Panc1 (cell line): ENCODE measurements around the gene PACSIN1. TPM values are rescaled to one million over a fixed set of nuclear protein-coding genes. Genes with fewer than 3 reads are reported as not detected.

Experiments
- ATAC-seq: fragments of 200-7000 bp; cut with Tn5 transposase; 2 replicates; pipeline ENCODE4 v1.9.1; 2020; ENCODE audit warnings: mild to moderate bottlenecking, moderate library complexity
- BruUV-seq: library from RNA; stranded (reverse); fragments of 400-500 nt; replicated peaks from 2 replicates; lab custom pipeline; 2021; lab: Mats Ljungman, UMichigan
- CTCF ChIA-PET: fragments of 300-600 bp; sonication (Branson Sonifier 250); formaldehyde crosslinking; loops from one replicate; lab custom pipeline; 2022; ENCODE audit warnings: antibody characterized with exemption; lab: Charles Lee
- POLR2A ChIA-PET: fragments of 300-600 bp; sonication (Branson Sonifier 250); formaldehyde crosslinking; loops from one replicate; lab custom pipeline; 2022; ENCODE audit warnings: antibody characterized with exemption; lab: Charles Lee
- DNase-seq: peaks from one replicate; pipeline ENCODE4 v3.0.0-alpha.2; 2010; ENCODE audit warnings: low read depth, low spot score
- H3K27ac ChIP-seq: 2 replicates; pipeline ENCODE4 v1.5.1; 2011; ENCODE audit warnings: mild to moderate bottlenecking, low read length, inconsistent platforms
- H3K27me3 ChIP-seq: fragments of 200-500 bp; sonication (Bioruptor generic); 2 replicates; pipeline ENCODE4 v1.6.0; 2014; ENCODE audit warnings: low read length, inconsistent platforms; ENCODE audit not compliant: control insufficient read depth, insufficient read depth
- H3K36me3 ChIP-seq: fragments of 200-500 bp; sonication (Bioruptor generic); 2 replicates; pipeline ENCODE4 v1.5.1; 2014; ENCODE audit warnings: inconsistent platforms, mild to moderate bottlenecking, low read length, moderate library complexity; ENCODE audit not compliant: control insufficient read depth, insufficient read depth
- H3K4me1 ChIP-seq: 2 replicates; pipeline ENCODE4 v1.5.1; 2011; ENCODE audit warnings: inconsistent platforms, mild to moderate bottlenecking, low read length, moderate library complexity; ENCODE audit not compliant: control insufficient read depth, insufficient read depth
- H3K4me3 ChIP-seq, 2 experiments: 2 replicates each; pipeline ENCODE4 v1.5.1; 2011 to 2012; ENCODE audit warnings: low read depth in 2 of 2, low read length in 2 of 2, mild to moderate bottlenecking in 2 of 2, inconsistent platforms in 1 of 2, moderate library complexity in 1 of 2
- H3K9me3 ChIP-seq: fragments of 200-500 bp; sonication (Bioruptor generic); 2 replicates; pipeline ENCODE4 v1.5.1; 2014; ENCODE audit warnings: low read depth, mild to moderate bottlenecking, inconsistent platforms, low read length, moderate library complexity; ENCODE audit not compliant: control insufficient read depth, insufficient read depth
- CTCF ChIP-seq: fragments of 450-650 bp; IDR thresholded peaks from 2 replicates; pipeline ENCODE4 v1.5.1; 2017; ENCODE audit warnings: mild to moderate bottlenecking
- POLR2AphosphoS5 ChIP-seq: IDR thresholded peaks from 2 replicates; pipeline ENCODE4 v1.6.1; 2012; ENCODE audit warnings: mild to moderate bottlenecking, low read depth, low read length, moderate library complexity
- REST ChIP-seq, 2 experiments: IDR thresholded peaks; 2 replicates each; pipeline ENCODE4 v1.6.1; 2011 to 2012; ENCODE audit warnings: low read depth in 2 of 2, control low read depth in 1 of 2, low read length in 1 of 2, mild to moderate bottlenecking in 1 of 2, moderate library complexity in 1 of 2; ENCODE audit not compliant: insufficient read depth in 1 of 2
- SIN3A ChIP-seq: IDR thresholded peaks from 2 replicates; pipeline ENCODE4 v1.6.1; 2012; ENCODE audit warnings: low read depth, mild to moderate bottlenecking, low read length, moderate library complexity, borderline replicate concordance; ENCODE audit not compliant: insufficient read depth
- TCF7L2 ChIP-seq: IDR thresholded peaks from 2 replicates; pipeline ENCODE4 v1.6.1; 2011; ENCODE audit warnings: mild to moderate bottlenecking, low read depth, low read length, inconsistent platforms
- in situ Hi-C: cut with HindIII; loops from 2 replicates; pipeline ENCODE4 v1.10.0; 2016; ENCODE audit warnings: low sequenced_read_pairs, low pct_unique_long_range_greater_than_20kb
- intact Hi-C: fragments of 100-400 bp; cut with micrococcal nuclease; formaldehyde crosslinking; loops from one replicate; pipeline ENCODE4 v1.10.0; 2022; ENCODE audit not compliant: unreplicated experiment
- total RNA-seq: library from RNA; stranded (reverse); gene quantifications from one replicate; pipeline ENCODE4 v1.2.1, GENCODE V29; 2021; ENCODE audit not compliant: unreplicated experiment

The PACSIN1 gene
- total RNA-seq, 1 experiment from 2014 or later: 0.18 TPM

GRCh38 chr6:34532230-34532629 is 66.4 kb downstream of the PACSIN1 start:
- TF ChIP-seq CTCF: no peak
- TF ChIP-seq POLR2AphosphoS5: no peak
- TF ChIP-seq TCF7L2: no peak
- no peak for TF ChIP-seq REST (IDR thresholded peaks at IDR 0.05; ENCODE audit: insufficient read depth in 1 of 2, low read depth in 2 of 2, low read length in 1 of 2)
- BruUV-seq: no TSS peak
- CTCF ChIA-PET: no interaction called here

GRCh38 chr6:34534146-34534545 is 68.3 kb downstream of the PACSIN1 start:
- Histone ChIP-seq H3K27me3 (no peaks in the 10 kb centered on the region), H3K36me3 (no peaks in the 10 kb centered on the region), H3K27ac (no peak overlapping the region), H3K4me1 (peaks cover 47% of the 10 kb centered on the region), H3K4me3 (no peak overlapping the region), H3K9me3 (no peaks in the 10 kb centered on the region)
- intact Hi-C loops: no loop called here
- DNase-seq (no peak), ATAC-seq (no peak)
- TF ChIP-seq CTCF (no peak), TCF7L2 (no peak), SIN3A (no peak), REST (IDR thresholded peaks at IDR 0.05; ENCODE audit: insufficient read depth in 1 of 2, low read depth in 2 of 2, low read length in 1 of 2) (no peak), POLR2AphosphoS5 (no peak)
- POLR2A ChIA-PET: no interaction called here
- BruUV-seq: no TSS peak
- CTCF ChIA-PET: no interaction called here
- in situ Hi-C loops: no loop called here

More at GRCh38 chr6:34532230-34532629, 66.4 kb downstream of the PACSIN1 start:
- Histone ChIP-seq H3K9me3 (no peaks in the 10 kb centered on the region), H3K4me3 (no peak overlapping the region), H3K27ac (no peak overlapping the region), H3K27me3 (no peaks in the 10 kb centered on the region), H3K36me3 (no peaks in the 10 kb centered on the region), H3K4me1 (peaks cover 36% of the 10 kb centered on the region)
- POLR2A ChIA-PET: interaction anchor here (0.7 kb wide), 1 partner anchor 70 kb away, joined by 5 read pairs; no protein-coding TSS in a partner anchor
- no peak for ATAC-seq
- intact Hi-C loops (no loop called here), in situ Hi-C loops (no loop called here)
- DNase-seq: no peak
